Body of pancreas (tissue), 4 donors: ENCODE measurements around the gene FPR2.

Experiments
- POLR2A ChIP-seq, 3 donors: fragments of 450-650 bp; IDR thresholded peaks; one replicate each; pipeline ENCODE4 v1.6.1; 2016; ENCODE audit warnings: antibody characterized with exemption in 3 of 3, mild to moderate bottlenecking in 2 of 3
- TF ChIP-seq, protein P1 (sequence below), 7 experiments: fragments of 450-650 bp in 4 of 7; fragments of 200-600 bp in 3 of 7; sonication (generic) in 3 of 7; IDR thresholded peaks; one replicate each; pipeline ENCODE4 v1.5.1; 2016 to 2019; ENCODE audit warnings: antibody characterized with exemption in 7 of 7

DNA sequence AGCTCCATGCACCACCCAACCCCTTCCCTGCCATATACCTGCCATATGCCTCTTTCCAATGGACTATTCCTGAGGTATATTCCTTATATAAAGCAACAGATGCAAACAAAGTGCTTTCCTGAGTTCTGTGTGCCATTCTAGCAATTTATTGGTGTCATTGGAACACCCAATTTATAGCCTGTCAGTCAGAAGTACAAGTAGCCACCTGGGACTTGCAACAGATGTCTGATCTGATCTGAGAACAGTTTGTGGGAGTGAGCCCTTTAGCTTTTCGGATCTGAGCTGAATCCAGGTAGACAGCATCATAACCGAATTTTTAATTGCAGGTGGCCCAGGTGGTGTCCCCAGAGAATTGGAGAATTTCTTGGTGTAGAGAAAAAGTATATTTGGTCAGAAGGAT, 33.0 kb downstream of the FPR2 start:
- TF ChIP-seq, protein P1, sequence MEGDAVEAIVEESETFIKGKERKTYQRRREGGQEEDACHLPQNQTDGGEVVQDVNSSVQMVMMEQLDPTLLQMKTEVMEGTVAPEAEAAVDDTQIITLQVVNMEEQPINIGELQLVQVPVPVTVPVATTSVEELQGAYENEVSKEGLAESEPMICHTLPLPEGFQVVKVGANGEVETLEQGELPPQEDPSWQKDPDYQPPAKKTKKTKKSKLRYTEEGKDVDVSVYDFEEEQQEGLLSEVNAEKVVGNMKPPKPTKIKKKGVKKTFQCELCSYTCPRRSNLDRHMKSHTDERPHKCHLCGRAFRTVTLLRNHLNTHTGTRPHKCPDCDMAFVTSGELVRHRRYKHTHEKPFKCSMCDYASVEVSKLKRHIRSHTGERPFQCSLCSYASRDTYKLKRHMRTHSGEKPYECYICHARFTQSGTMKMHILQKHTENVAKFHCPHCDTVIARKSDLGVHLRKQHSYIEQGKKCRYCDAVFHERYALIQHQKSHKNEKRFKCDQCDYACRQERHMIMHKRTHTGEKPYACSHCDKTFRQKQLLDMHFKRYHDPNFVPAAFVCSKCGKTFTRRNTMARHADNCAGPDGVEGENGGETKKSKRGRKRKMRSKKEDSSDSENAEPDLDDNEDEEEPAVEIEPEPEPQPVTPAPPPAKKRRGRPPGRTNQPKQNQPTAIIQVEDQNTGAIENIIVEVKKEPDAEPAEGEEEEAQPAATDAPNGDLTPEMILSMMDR (IDR thresholded peaks at IDR 0.05), result no peak
- no peak for TF ChIP-seq POLR2A (IDR thresholded peaks at IDR 0.05)
